ENCODE results near the gene BNIP5.

BNIP5 gene

GRCh38 chr6:36292170-36292569, 44.5 kb downstream of the BNIP5 start:
- no peak for DNase-seq (ENCODE audit: low spot score)
- no peak for TF ChIP-seq CTCF (IDR thresholded peaks at IDR 0.05; ENCODE audit: extremely low read depth, missing control alignments)

GRCh38 chr6:36290668-36291620, 45.7 kb downstream of the BNIP5 start:
- no peak for DNase-seq (ENCODE audit: low spot score)
- TF ChIP-seq CTCF (IDR thresholded peaks at IDR 0.05; ENCODE audit: extremely low read depth, missing control alignments): no peak

GRCh38 chr6:36289281-36289878, 47.3 kb downstream of the BNIP5 start:
- TF ChIP-seq CTCF (IDR thresholded peaks at IDR 0.05; ENCODE audit: extremely low read depth, missing control alignments): no peak
- DNase-seq (ENCODE audit: low spot score): no peak

- no peak for DNase-seq (ENCODE audit: low spot score)
- no peak for TF ChIP-seq CTCF (IDR thresholded peaks at IDR 0.05; ENCODE audit: extremely low read depth, missing control alignments)
These were observed 49.8 kb downstream of the BNIP5 start for GRCh38 chr6:36286858-36287257.

GRCh38 chr6:36285797-36286196, 50.9 kb downstream of the BNIP5 start:
- TF ChIP-seq CTCF (IDR thresholded peaks at IDR 0.05; ENCODE audit: extremely low read depth, missing control alignments): no peak
- no peak for DNase-seq (ENCODE audit: low spot score)

GRCh38 chr6:36285187-36285671, 51.5 kb downstream of the BNIP5 start:
- no peak for DNase-seq (ENCODE audit: low spot score)
- no peak for TF ChIP-seq CTCF (IDR thresholded peaks at IDR 0.05; ENCODE audit: extremely low read depth, missing control alignments)

- DNase-seq (ENCODE audit: low spot score): no peak
- no peak for TF ChIP-seq CTCF (IDR thresholded peaks at IDR 0.05; ENCODE audit: extremely low read depth, missing control alignments)
These were observed 52.3 kb downstream of the BNIP5 start for GRCh38 chr6:36284359-36284758.
